ENCODE measurements around the gene HYCC1.

DNA sequence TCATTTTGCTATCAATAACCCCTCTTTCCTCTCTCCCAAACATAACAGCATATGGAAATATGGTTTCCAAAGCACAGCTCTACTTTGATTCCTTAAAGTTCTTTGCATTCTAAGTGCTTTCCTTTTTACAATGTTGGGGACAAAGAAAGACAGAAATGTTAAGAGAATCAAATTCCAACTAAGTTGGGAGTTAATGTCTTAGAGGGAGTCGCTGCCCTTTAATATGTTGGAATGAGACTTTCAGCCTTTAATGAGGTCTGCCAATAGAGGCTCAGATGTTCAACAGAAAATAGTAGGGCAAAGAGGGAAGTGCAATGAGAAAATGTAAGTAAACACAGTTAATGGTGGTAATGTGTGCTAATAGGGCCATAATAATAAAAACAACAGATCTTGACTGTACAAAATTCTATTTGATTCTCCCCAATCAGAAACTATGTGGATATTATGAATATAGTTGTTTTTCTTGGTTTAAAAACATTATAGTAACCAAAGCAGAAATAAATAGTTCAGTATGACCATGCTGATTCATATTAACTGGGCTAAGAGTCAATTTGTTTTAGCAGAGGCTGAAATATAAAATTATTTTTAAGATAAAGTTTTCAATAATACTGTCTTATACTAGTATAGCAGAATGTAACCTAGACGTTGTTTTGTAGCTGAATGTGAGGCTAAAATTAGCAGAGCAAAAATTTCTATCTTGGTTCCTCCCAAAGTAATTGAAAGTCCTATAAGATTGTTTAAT, 10.3 kb downstream of the HYCC1 start:
- TF ChIP-seq, protein P1, sequence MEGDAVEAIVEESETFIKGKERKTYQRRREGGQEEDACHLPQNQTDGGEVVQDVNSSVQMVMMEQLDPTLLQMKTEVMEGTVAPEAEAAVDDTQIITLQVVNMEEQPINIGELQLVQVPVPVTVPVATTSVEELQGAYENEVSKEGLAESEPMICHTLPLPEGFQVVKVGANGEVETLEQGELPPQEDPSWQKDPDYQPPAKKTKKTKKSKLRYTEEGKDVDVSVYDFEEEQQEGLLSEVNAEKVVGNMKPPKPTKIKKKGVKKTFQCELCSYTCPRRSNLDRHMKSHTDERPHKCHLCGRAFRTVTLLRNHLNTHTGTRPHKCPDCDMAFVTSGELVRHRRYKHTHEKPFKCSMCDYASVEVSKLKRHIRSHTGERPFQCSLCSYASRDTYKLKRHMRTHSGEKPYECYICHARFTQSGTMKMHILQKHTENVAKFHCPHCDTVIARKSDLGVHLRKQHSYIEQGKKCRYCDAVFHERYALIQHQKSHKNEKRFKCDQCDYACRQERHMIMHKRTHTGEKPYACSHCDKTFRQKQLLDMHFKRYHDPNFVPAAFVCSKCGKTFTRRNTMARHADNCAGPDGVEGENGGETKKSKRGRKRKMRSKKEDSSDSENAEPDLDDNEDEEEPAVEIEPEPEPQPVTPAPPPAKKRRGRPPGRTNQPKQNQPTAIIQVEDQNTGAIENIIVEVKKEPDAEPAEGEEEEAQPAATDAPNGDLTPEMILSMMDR (IDR thresholded peaks at IDR 0.05), result no peak
- TF ChIP-seq ZFX (IDR thresholded peaks at IDR 0.05; ENCODE audit: borderline replicate concordance), result no peak

All from 22Rv1 (cell line).